ENCODE measurements around the gene C4B. TPM values are rescaled to one million over a fixed set of nuclear protein-coding genes. Genes with fewer than 3 reads are reported as not detected.
"Not testable (repeated sequence)": the region's sequence is repeated elsewhere in the genome, so short reads cannot be mapped to it uniquely, and the experiment has no call there.

The C4B gene
- 2.2 TPM for polyA plus RNA-seq (2012; ENCODE audit: low read depth, missing spikeins)

- FAIRE-seq; DNase-seq (ENCODE audit: insufficient read length, low spot score): not testable (repeated sequence)
Observed at GRCh38 chr6:32014547-32014946, at the start of gene C4B. Gene C4B, plus strand, starts transcription at chr6:32014795. Its CDS starts 51 bp downstream, at chr6:32014846.

GRCh38 chr6:31965700-31966099 lies 48.9 kb upstream of the C4B start:
- FAIRE-seq (no peak), DNase-seq (ENCODE audit: insufficient read length, low spot score) (no peak)
- TF ChIP-seq PAX5 (IDR thresholded peaks at IDR 0.05; ENCODE audit: insufficient read depth, low read length, severe bottlenecking) (no peak), TAF1 (IDR thresholded peaks at IDR 0.05; ENCODE audit: low read depth, low read length) (no peak), POLR2AphosphoS5 (IDR thresholded peaks at IDR 0.05; ENCODE audit: low read depth, low read length) (no peak), SPI1 (IDR thresholded peaks at IDR 0.05; ENCODE audit: low read depth, low read length) (no peak), POU2F2 (IDR thresholded peaks at IDR 0.05; ENCODE audit: low read depth, low read length) (no peak), POLR2A (IDR thresholded peaks at IDR 0.05; ENCODE audit: low read depth, low read length) (no peak)

- TF ChIP-seq TAF1 (IDR thresholded peaks at IDR 0.05; ENCODE audit: low read depth, low read length) (no peak), POU2F2 (IDR thresholded peaks at IDR 0.05; ENCODE audit: low read depth, low read length) (no peak), SPI1 (IDR thresholded peaks at IDR 0.05; ENCODE audit: low read depth, low read length) (no peak), POLR2AphosphoS5 (IDR thresholded peaks at IDR 0.05; ENCODE audit: low read depth, low read length) (no peak), POLR2A (IDR thresholded peaks at IDR 0.05; ENCODE audit: low read depth, low read length) (no peak), PAX5 (IDR thresholded peaks at IDR 0.05; ENCODE audit: insufficient read depth, low read length, severe bottlenecking) (no peak)
- no peak for FAIRE-seq
- DNase-seq (ENCODE audit: insufficient read length, low spot score), result no peak
Observed at GRCh38 chr6:31966506-31966905, 48.1 kb upstream of the C4B start.

GRCh38 chr6:31966997-31967925 lies 47.3 kb upstream of the C4B start:
- TF ChIP-seq SPI1 (IDR thresholded peaks at IDR 0.05; ENCODE audit: low read depth, low read length), result no peak
- no peak for TF ChIP-seq POLR2A (IDR thresholded peaks at IDR 0.05; ENCODE audit: low read depth, low read length)
- no peak for TF ChIP-seq POU2F2 (IDR thresholded peaks at IDR 0.05; ENCODE audit: low read depth, low read length)
- TF ChIP-seq POLR2AphosphoS5 (IDR thresholded peaks at IDR 0.05; ENCODE audit: low read depth, low read length), result no peak
- TF ChIP-seq TAF1 (IDR thresholded peaks at IDR 0.05; ENCODE audit: low read depth, low read length), result no peak
- TF ChIP-seq PAX5 (IDR thresholded peaks at IDR 0.05; ENCODE audit: insufficient read depth, low read length, severe bottlenecking), result no peak
- DNase-seq (ENCODE audit: insufficient read length, low spot score), result no peak
- FAIRE-seq, result no peak

- TF ChIP-seq POLR2A (IDR thresholded peaks at IDR 0.05; ENCODE audit: low read depth, low read length), result no peak
- DNase-seq (ENCODE audit: insufficient read length, low spot score) (no peak), FAIRE-seq (no peak)
Observed at GRCh38 chr6:31967926-31968320, 46.7 kb upstream of the C4B start.

- DNase-seq (ENCODE audit: insufficient read length, low spot score), result no peak
- no peak for TF ChIP-seq PAX5 (IDR thresholded peaks at IDR 0.05; ENCODE audit: insufficient read depth, low read length, severe bottlenecking)
- no peak for TF ChIP-seq POLR2A (IDR thresholded peaks at IDR 0.05; ENCODE audit: low read depth, low read length)
- TF ChIP-seq TAF1 (IDR thresholded peaks at IDR 0.05; ENCODE audit: low read depth, low read length), result no peak
- TF ChIP-seq POU2F2 (IDR thresholded peaks at IDR 0.05; ENCODE audit: low read depth, low read length), result no peak
- no peak for TF ChIP-seq POLR2AphosphoS5 (IDR thresholded peaks at IDR 0.05; ENCODE audit: low read depth, low read length)
- TF ChIP-seq SPI1 (IDR thresholded peaks at IDR 0.05; ENCODE audit: low read depth, low read length), result no peak
- FAIRE-seq, result no peak
Observed at GRCh38 chr6:31968326-31968725, 46.3 kb upstream of the C4B start.

- FAIRE-seq (no peak), DNase-seq (ENCODE audit: insufficient read length, low spot score) (no peak)
- TF ChIP-seq PAX5 (IDR thresholded peaks at IDR 0.05; ENCODE audit: insufficient read depth, low read length, severe bottlenecking) (no peak), POLR2A (IDR thresholded peaks at IDR 0.05; ENCODE audit: low read depth, low read length) (no peak), POLR2AphosphoS5 (IDR thresholded peaks at IDR 0.05; ENCODE audit: low read depth, low read length) (no peak), SPI1 (IDR thresholded peaks at IDR 0.05; ENCODE audit: low read depth, low read length) (no peak), POU2F2 (IDR thresholded peaks at IDR 0.05; ENCODE audit: low read depth, low read length) (no peak), TAF1 (IDR thresholded peaks at IDR 0.05; ENCODE audit: low read depth, low read length) (no peak)
Observed at GRCh38 chr6:31968791-31969711, 45.5 kb upstream of the C4B start.

GRCh38 chr6:31969712-31970603 lies 44.6 kb upstream of the C4B start:
- FAIRE-seq (no peak), DNase-seq (ENCODE audit: insufficient read length, low spot score) (no peak)
- TF ChIP-seq PAX5 (IDR thresholded peaks at IDR 0.05; ENCODE audit: insufficient read depth, low read length, severe bottlenecking) (no peak), POLR2AphosphoS5 (IDR thresholded peaks at IDR 0.05; ENCODE audit: low read depth, low read length) (peak; percentile 26; the same call in 1 of the 2 replicates)
